Adipocyte (in vitro differentiated cells): ENCODE data around the gene TMEM240.
"Not testable (repeated sequence)": the region's sequence is repeated elsewhere in the genome, so short reads cannot be mapped to it uniquely, and the experiment has no call there.

ENCODE experiments used
- DNase-seq: peaks from one replicate; pipeline ENCODE4 v3.0.0-alpha.2; 2015; ENCODE audit warnings: low read depth
- H3K27me3 ChIP-seq: replicated peaks from 2 replicates; pipeline ENCODE4 v1.7.0; 2013; ENCODE audit warnings: mild to moderate bottlenecking, low read length, moderate library complexity; ENCODE audit not compliant: control insufficient read depth, insufficient read depth
- H3K36me3 ChIP-seq: 2 replicates; pipeline ENCODE4 v1.7.0; 2013; ENCODE audit warnings: low read length, mild to moderate bottlenecking, moderate library complexity; ENCODE audit not compliant: control insufficient read depth, insufficient read depth, severe bottlenecking
- H3K4me1 ChIP-seq: 2 replicates; pipeline ENCODE4 v1.7.0; 2013; ENCODE audit warnings: mild to moderate bottlenecking, low read length, moderate library complexity; ENCODE audit not compliant: control insufficient read depth, insufficient read depth
- H3K4me3 ChIP-seq: 2 replicates; pipeline ENCODE4 v1.7.0; 2013; ENCODE audit warnings: mild to moderate bottlenecking, low read length, moderate library complexity
- H3K9ac ChIP-seq: 2 replicates; pipeline ENCODE4 v1.7.0; 2013; ENCODE audit warnings: mild to moderate bottlenecking, low read length, moderate library complexity
- H3K9me3 ChIP-seq: 2 replicates; pipeline ENCODE4 v1.7.0; 2013; ENCODE audit warnings: mild to moderate bottlenecking, low read length, moderate library complexity; ENCODE audit not compliant: control insufficient read depth

The TMEM240 gene

GRCh38 chr1:1517973-1518620, 22.3 kb downstream of the TMEM240 start:
- no peak overlapping the region for H3K4me3 ChIP-seq

GRCh38 chr1:1516923-1517322, 23.5 kb downstream of the TMEM240 start:
- not testable (repeated sequence) for H3K27me3 ChIP-seq, H3K4me3 ChIP-seq, H3K9ac ChIP-seq, H3K9me3 ChIP-seq, DNase-seq, H3K4me1 ChIP-seq
- peaks cover 27% of the 10 kb centered on the region for H3K36me3 ChIP-seq

More at GRCh38 chr1:1517973-1518620, 22.3 kb downstream of the TMEM240 start:
- Histone ChIP-seq H3K4me1 (no peaks in the 10 kb centered on the region), H3K9me3 (no peaks in the 10 kb centered on the region), H3K36me3 (peaks cover 27% of the 10 kb centered on the region), H3K27me3 (no peaks in the 10 kb centered on the region), H3K9ac (no peak overlapping the region)
- DNase-seq: no peak

- DNase-seq, H3K4me1 ChIP-seq, H3K9ac ChIP-seq, H3K9me3 ChIP-seq, H3K27me3 ChIP-seq, H3K4me3 ChIP-seq: not testable (repeated sequence)
- H3K36me3 ChIP-seq: peaks cover 14% of the 10 kb centered on the region
Measured at GRCh38 chr1:1514376-1514775, 26.0 kb downstream of the TMEM240 start.

GRCh38 chr1:1513675-1514074, 26.7 kb downstream of the TMEM240 start:
- peaks cover 14% of the 10 kb centered on the region for H3K36me3 ChIP-seq
- not testable (repeated sequence) for H3K27me3 ChIP-seq, H3K4me3 ChIP-seq

GRCh38 chr1:1512425-1512824, 28.0 kb downstream of the TMEM240 start:
- peak overlapping the region; percentile 78 for H3K9ac ChIP-seq
- H3K4me1 ChIP-seq, H3K9me3 ChIP-seq, H3K27me3 ChIP-seq, H3K36me3 ChIP-seq: not testable (repeated sequence)
- peak; percentile 42 for DNase-seq
- H3K4me3 ChIP-seq: peak overlapping the region; percentile 80

More at GRCh38 chr1:1513675-1514074, 26.7 kb downstream of the TMEM240 start:
- not testable (repeated sequence) for DNase-seq, H3K9me3 ChIP-seq, H3K9ac ChIP-seq, H3K4me1 ChIP-seq

- H3K36me3 ChIP-seq: peaks cover 4% of the 10 kb centered on the region
- DNase-seq: peak; percentile 99
- peaks cover 5% of the 10 kb centered on the region for H3K4me1 ChIP-seq
- H3K9me3 ChIP-seq: no peaks in the 10 kb centered on the region
- H3K27me3 ChIP-seq: no peaks in the 10 kb centered on the region
- H3K4me3 ChIP-seq: peak within 1 kb of the TSS; percentile 96
- H3K9ac ChIP-seq: peak within 1 kb of the TSS; percentile 97
Measured at GRCh38 chr1:1511533-1512285, 28.7 kb downstream of the TMEM240 start, which contains the start of gene ATAD3A. Gene ATAD3A (plus strand): TSS chr1:1512162. CDS start chr1:1512269, 107 bp downstream.

- Histone ChIP-seq H3K9ac (peak overlapping the region; percentile 97), H3K27me3 (no peaks in the 10 kb centered on the region), H3K9me3 (no peaks in the 10 kb centered on the region), H3K36me3 (peaks cover 4% of the 10 kb centered on the region), H3K4me3 (peak overlapping the region; percentile 96), H3K4me1 (peaks cover 6% of the 10 kb centered on the region)
- DNase-seq: peak; percentile 29
Measured at GRCh38 chr1:1510912-1511532, 29.4 kb downstream of the TMEM240 start.

GRCh38 chr1:1509465-1509850, 31.0 kb downstream of the TMEM240 start:
- H3K9ac ChIP-seq, H3K4me3 ChIP-seq, H3K9me3 ChIP-seq, H3K36me3 ChIP-seq, H3K27me3 ChIP-seq, H3K4me1 ChIP-seq, DNase-seq: not testable (repeated sequence)

- not testable (repeated sequence) for H3K4me3 ChIP-seq, H3K9me3 ChIP-seq, H3K36me3 ChIP-seq, H3K27me3 ChIP-seq, H3K4me1 ChIP-seq, H3K9ac ChIP-seq, DNase-seq
Measured at GRCh38 chr1:1508775-1509464, 31.5 kb downstream of the TMEM240 start.

GRCh38 chr1:1507305-1507704, 33.1 kb downstream of the TMEM240 start:
- H3K27me3 ChIP-seq: no peaks in the 10 kb centered on the region
- peaks cover 10% of the 10 kb centered on the region for H3K4me1 ChIP-seq
- H3K4me3 ChIP-seq: no peak overlapping the region
- no peak for DNase-seq
- H3K9me3 ChIP-seq: no peaks in the 10 kb centered on the region
- no peak overlapping the region for H3K9ac ChIP-seq
- no peaks in the 10 kb centered on the region for H3K36me3 ChIP-seq

GRCh38 chr1:1505801-1506200, 34.6 kb downstream of the TMEM240 start:
- H3K4me3 ChIP-seq, H3K36me3 ChIP-seq, H3K9me3 ChIP-seq, H3K4me1 ChIP-seq, H3K27me3 ChIP-seq, DNase-seq: not testable (repeated sequence)
- peak overlapping the region; percentile 63 for H3K9ac ChIP-seq
